K562 (cell line): ENCODE measurements around the gene PGAP3. TPM values are rescaled to one million over a fixed set of nuclear protein-coding genes. Genes with fewer than 3 reads are reported as not detected.
A peak's percentile ranks its signal among the peaks of the same experiment; 100 is the strongest.

Experiments used
- CTBP1 ChIP-seq: fragments of 450-650 bp; IDR thresholded peaks from 2 replicates; pipeline ENCODE4 v1.6.1; 2016; ENCODE audit warnings: borderline replicate concordance
- DPF2 ChIP-seq: fragments of 450-650 bp; IDR thresholded peaks from 2 replicates; pipeline ENCODE4 v1.6.1; 2016
- ETS2 ChIP-seq: IDR thresholded peaks from 2 replicates; pipeline ENCODE4 v1.6.1; 2016; ENCODE audit warnings: borderline replicate concordance, missing genetic modification characterization, mild to moderate bottlenecking, moderate library complexity, missing compliant biosample characterization; ENCODE audit not compliant: poor library complexity, severe bottlenecking
- FOS ChIP-seq: IDR thresholded peaks from 3 replicates; pipeline ENCODE4 v1.6.1; 2011; ENCODE audit not compliant: insufficient read length; ENCODE audit errors: extremely low read depth
- MYC ChIP-seq, 2 experiments: fragments of 250-450 bp in 1 of 2; sonication (Bioruptor Pico) in 1 of 2; IDR thresholded peaks; 2 replicates each; pipeline versions ENCODE4 v1.5.1 to v1.6.1; 2012 to 2021; ENCODE audit warnings: low read depth in 2 of 2, borderline replicate concordance in 1 of 2, improper control_type of control experiment in 1 of 2, low read length in 1 of 2, mild to moderate bottlenecking in 1 of 2, moderate library complexity in 1 of 2
- NFE2L1 ChIP-seq: fragments of 450-650 bp; IDR thresholded peaks from 2 replicates; pipeline ENCODE4 v1.6.1; 2016; ENCODE audit warnings: missing genetic modification characterization, low read depth, mild to moderate bottlenecking, missing compliant biosample characterization, moderate library complexity, borderline replicate concordance
- PHB ChIP-seq: fragments of 250-450 bp; sonication (Bioruptor Pico); IDR thresholded peaks from 2 replicates; pipeline ENCODE4 v1.5.0; 2021
- PRDM10 ChIP-seq: fragments of 450-650 bp; IDR thresholded peaks from 2 replicates; pipeline ENCODE4 v1.6.1; 2018; ENCODE audit not compliant: partially characterized antibody
- RFX1 ChIP-seq: fragments of 450-650 bp; IDR thresholded peaks from 2 replicates; pipeline ENCODE4 v1.6.1; 2016; ENCODE audit warnings: mild to moderate bottlenecking, moderate library complexity
- SMAD2 ChIP-seq: fragments of 150-350 bp; IDR thresholded peaks from 2 replicates; pipeline ENCODE4 v1.6.1; 2014; ENCODE audit warnings: low read depth, mild to moderate bottlenecking, low read length
- TEAD2 ChIP-seq: fragments of 450-650 bp; IDR thresholded peaks from 2 replicates; pipeline ENCODE4 v1.6.1; 2016; ENCODE audit warnings: missing genetic modification characterization, control low read depth, missing compliant biosample characterization
- TRIM25 ChIP-seq: fragments of 450-650 bp; IDR thresholded peaks from 2 replicates; pipeline ENCODE4 v1.7.0; 2016; ENCODE audit warnings: borderline replicate concordance
- TSHZ1 ChIP-seq: fragments of 250-450 bp; sonication (Bioruptor Pico); IDR thresholded peaks from 2 replicates; pipeline ENCODE4 v1.4.0; 2020; ENCODE audit warnings: mild to moderate bottlenecking, moderate library complexity
- UBTF ChIP-seq, 2 experiments: IDR thresholded peaks; 2 replicates each; pipeline ENCODE4 v1.6.1; 2012; ENCODE audit warnings: improper control_type of control experiment in 2 of 2, low read depth in 2 of 2, low read length in 2 of 2, borderline replicate concordance in 1 of 2
- polyA plus RNA-seq, 8 experiments: library from polyadenylated mRNA; depleted of rRNA in 4 of 8; stranded (reverse) in 5 of 8; unstranded in 3 of 8; fragments of >200 nt; fragmentation: Nextera tagmentation in 2 of 8; fragmentation: Illumina TruSeq in 1 of 8; extraction: Ambion mirVana in 2 of 8; extraction: Trizol in 1 of 8; gene quantifications; 2 replicates each; pipeline versions ENCODE4 v1.2.1 to v1.2.3, GENCODE V29; 2011 to 2014; ENCODE audit warnings: inconsistent platforms in 1 of 8, missing spikeins in 1 of 8
- total RNA-seq, 7 experiments: library from RNA; depleted of rRNA in 6 of 7; stranded (reverse); fragments of >200 nt in 6 of 7; fragmentation: Illumina TruSeq in 2 of 7; extraction: Trizol in 2 of 7; gene quantifications; 2 replicates each; pipeline versions ENCODE4 v1.2.1 to v1.2.3, GENCODE V29; 2011 to 2021; ENCODE audit warnings: low replicate concordance in 1 of 7

PGAP3 gene
- total and polyA plus RNA-seq, 9 of the 15 experiments (the other 6 are each of a cell fraction or from before 2014, with no cell fraction given) = 0.38 to 9.4 (median 4.5) TPM

GRCh38 chr17:39687546-39688474 lies at the start of gene PGAP3 (continued):
- TF ChIP-seq ETS2 (tag) = no peak
- TF ChIP-seq SMAD2 = no peak
- TF ChIP-seq TSHZ1 (CRISPR knock-in tag) = no peak
- TF ChIP-seq NFE2L1 (tag) = no peak
- TF ChIP-seq TEAD2 (tag) = no peak
- TF ChIP-seq PRDM10 = peak; percentile 35
- TF ChIP-seq CTBP1 = peak; percentile 56; the same call in 1 of the 2 replicates
- no peak for TF ChIP-seq PHB
- peak; percentile 56; the same call in 1 of the 2 replicates for TF ChIP-seq MYC (IDR thresholded peaks at IDR 0.05; ENCODE audit: low read depth, low read length)
- TF ChIP-seq MYC (CRISPR knock-in tag; IDR thresholded peaks at IDR 0.05; ENCODE audit: borderline replicate concordance, low read depth) = no peak
- peak; percentile 43 for TF ChIP-seq DPF2
- no peak; the same call in none of the 2 replicates for TF ChIP-seq RFX1
- no peak for TF ChIP-seq FOS
- TF ChIP-seq UBTF (IDR thresholded peaks at IDR 0.05; ENCODE audit: borderline replicate concordance in 1 of 2, low read depth in 2 of 2, low read length in 2 of 2) = peak in 1 of 2 experiments; percentile 94; a peak in 2 of 4 replicates
- TF ChIP-seq TRIM25 = no peak
